NCI-H146 treated with DMSO at 0.1 percent for 48 hours (cell line): Measurements from ENCODE around the gene GGA3.
"Not testable (repeated sequence)": the region's sequence is repeated elsewhere in the genome, so short reads cannot be mapped to it uniquely, and the experiment has no call there.

ENCODE experiments used
- DNase-seq: peaks from one replicate; lab custom pipeline; 2025; ENCODE audit not compliant: unreplicated experiment; lab: John Stamatoyannopoulos, UW

GGA3 gene

DNA sequence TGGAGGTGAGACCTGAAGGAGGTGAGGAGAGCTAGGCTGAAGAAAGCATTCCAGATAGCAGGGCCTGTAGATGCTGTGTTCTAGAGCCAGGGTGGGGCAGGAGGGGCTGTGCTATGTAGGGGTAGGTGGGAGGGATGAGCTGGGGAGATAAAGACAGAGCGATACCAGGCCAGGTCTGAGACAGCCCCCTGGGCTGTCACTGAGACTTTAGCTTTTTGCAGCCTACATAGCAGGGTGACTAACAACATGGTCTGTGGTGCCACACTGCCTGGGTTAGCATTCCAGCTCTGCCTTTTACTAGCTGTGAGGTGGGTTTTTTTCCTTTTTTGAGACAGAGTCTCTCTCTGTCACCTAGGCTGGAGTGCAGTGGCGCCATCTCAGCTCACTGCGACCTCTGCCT lies 41.6 kb downstream of the GGA3 start:
- no peak for DNase-seq

DNA sequence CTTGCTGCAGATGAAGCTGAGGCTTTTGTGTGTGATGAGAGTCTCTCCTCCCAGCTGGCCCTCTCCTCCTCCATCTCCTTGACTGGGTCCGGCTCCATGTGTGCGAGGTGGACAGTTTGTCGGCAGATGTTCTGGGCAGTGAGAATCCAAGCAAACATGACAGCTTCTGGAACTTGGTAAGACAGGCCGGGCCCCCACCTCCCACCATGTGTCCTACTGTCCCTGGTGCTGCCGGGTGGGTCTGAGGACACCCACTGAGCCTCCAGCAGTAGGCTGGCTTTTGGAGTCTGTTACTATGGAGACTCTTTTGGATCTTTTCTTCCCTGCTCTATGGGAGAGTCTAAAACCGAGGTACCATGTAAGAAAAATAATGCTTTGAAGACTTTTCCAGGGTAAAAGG lies 43.3 kb downstream of the GGA3 start:
- no peak for DNase-seq

DNA sequence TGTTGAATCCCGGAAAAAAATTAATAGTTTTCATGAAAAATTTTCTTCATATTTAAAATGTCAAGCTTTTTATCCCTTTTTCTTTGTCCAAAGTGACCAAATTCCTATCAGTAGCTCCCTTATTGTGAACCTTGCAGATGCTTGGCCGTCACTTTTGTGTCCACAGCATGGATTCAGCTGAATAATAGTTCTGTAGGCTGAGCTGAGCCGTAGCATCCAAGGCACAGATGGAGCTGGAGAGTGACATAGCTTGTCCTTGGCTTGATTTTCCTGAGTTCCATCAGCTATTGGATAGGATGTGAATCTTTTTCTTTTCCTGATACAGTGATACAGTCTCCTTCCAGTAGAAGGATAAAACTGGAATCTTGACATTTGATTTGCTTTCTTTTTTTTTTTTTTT lies 52.3 kb downstream of the GGA3 start:
- no peak for DNase-seq

GRCh38 chr17:75208161-75208560 lies 53.2 kb downstream of the GGA3 start:
- DNase-seq: no peak

DNA sequence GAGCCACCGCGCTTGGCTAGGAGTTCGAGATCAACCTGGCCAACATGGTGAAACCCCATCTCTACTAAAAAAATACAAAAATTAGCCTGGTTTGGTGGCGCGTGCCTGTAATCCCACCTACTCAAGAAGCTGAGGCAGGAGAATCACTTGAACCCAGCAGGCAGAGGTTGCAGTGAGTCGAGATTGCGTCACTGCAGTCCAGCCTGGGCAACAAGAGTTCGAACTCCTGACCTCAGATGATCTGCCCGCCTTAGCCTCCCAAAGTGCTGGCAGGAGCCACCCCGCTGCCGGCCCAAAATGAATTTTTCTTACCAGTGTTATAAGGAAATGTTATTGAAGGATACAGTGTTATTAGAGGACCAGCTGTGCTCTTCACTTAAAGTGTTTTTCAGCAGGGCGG lies 53.6 kb downstream of the GGA3 start:
- no peak for DNase-seq

- DNase-seq: not testable (repeated sequence)
Measured at GRCh38 chr17:75207050-75207407, 54.4 kb downstream of the GGA3 start.

- no peak for DNase-seq
Measured at GRCh38 chr17:75205793-75206163, 55.6 kb downstream of the GGA3 start.

DNA sequence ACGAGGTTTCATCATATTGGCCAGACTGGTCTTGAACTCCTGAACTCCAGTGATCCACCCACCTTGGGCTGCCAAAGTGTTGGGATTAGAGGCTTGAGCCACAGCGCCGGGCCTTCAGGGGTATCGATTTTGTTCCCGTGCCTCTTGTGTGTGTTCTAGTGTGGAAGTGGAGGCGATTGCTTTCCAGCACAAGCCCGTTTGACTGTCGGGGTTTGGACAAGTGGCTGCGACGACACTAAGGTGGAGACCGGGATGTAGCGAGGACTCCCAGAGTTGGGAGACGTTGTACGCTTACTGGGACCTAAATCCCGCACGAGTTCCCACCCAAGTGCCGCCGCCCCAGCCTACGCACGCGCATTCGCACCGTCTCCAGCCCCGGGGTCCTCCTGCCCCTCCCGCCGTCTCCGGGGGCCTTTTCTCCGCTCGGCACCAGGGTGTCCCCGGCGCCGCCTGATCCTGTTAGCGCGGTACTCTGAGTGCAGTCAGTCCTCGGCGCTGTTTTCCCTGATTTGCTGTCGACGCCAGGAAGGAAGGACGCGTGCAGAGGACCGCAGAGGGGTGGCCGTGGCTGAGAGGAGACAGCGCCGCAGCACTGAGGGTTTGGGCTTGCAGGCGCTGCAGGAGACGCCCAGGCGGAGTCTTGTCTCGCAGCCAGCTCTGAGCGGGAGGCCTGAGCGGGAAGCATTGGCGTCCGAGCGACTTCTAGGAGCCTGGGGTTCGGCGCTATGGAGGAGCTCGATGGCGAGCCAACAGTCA lies 56.2 kb downstream of the GGA3 start, which contains the start of gene NUP85:
Gene NUP85, plus strand, starts transcription at position 643 of the 756 bp plus-strand sequence. Its CDS starts 83 bp downstream, at position 726.
- DNase-seq: peak; percentile 90

DNA sequence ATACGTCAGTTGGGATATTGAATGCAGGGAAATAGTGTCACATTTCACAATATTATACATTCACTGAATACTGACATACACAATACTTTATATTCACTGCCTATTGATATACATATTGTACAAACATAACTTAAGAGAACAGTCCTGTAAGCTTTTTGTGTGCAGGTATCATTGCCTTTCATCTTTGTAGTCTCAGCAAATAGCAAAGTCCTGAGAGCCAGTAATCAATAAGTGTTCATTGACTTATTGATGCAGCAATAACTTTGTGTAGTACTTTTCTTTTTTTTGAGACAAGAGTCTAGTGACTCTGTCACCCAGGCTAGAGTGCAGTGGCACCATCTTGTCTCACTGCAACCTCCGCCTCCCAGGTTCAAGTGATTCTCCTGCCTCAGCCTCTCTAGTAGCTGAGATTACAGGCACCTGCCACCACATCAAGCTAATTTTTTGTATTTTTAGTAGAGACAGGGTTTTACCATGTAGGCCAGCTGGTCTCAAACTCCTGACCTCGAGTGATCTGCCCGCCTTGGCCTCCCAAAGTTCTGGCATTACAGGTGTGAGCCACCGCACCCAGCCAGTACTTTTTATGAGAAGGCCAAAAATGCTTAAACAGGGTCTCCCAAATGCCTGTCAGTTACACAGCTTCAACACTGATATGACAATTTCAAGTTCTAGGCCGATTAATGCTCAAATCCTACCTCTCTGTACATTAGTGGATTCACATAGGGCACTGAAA lies 61.4 kb downstream of the GGA3 start:
- no peak for DNase-seq

DNA sequence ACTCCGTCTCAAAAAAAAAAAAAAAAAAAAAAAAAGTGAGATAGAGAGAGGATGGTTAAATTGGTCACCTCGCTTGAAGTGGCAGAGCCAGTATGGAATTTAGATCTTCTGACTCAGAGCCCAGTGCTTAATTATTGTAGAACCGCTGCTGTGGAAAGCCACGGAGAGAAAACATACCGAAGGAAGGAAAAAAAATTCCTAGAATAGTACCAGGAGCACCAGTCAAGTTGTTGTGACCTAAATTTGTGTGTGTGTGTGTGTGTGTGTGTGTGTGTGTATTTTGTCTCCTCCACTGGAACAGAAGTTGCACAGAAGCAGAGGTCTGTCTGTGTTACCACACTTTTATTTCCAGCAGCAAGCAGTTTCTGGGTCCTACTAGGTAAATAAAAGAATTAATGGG lies 66.5 kb downstream of the GGA3 start:
- DNase-seq: no peak

DNA sequence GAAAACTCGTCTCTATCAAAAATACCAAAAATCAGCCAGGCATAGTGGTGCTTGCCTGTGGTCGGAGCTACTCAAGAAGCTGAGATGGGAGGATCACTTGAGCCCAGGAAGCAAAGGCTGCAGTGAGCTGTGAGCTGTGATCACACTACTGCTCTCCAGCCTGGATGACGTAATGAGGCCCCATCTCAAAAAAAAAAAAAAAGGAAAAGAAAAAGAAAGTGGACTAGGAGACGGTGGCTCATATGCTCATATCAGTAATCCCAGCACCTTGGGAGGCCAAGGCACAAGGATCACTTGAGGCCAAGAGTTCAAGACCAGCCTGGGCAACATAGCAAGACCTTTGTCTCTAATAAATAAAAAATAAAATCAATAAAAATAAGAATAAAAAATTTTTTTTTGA lies 69.8 kb downstream of the GGA3 start:
- no peak for DNase-seq

GRCh38 chr17:75188614-75189013 lies 72.8 kb downstream of the GGA3 start:
- no peak for DNase-seq
